K562 (cell line): ENCODE results near the gene ABHD17B. TPM values are rescaled to one million over a fixed set of nuclear protein-coding genes. Genes with fewer than 3 reads are reported as not detected.
A peak's percentile ranks its signal among the peaks of the same experiment; 100 is the strongest.

ENCODE experiments used
- BRF1 ChIP-seq: IDR thresholded peaks from 3 replicates; pipeline ENCODE4 v1.6.1; 2011; ENCODE audit warnings: borderline replicate concordance, mild to moderate bottlenecking; ENCODE audit not compliant: insufficient read length; ENCODE audit errors: extremely low read depth
- CBX3 ChIP-seq, 2 experiments: IDR thresholded peaks; 1 replicate in 1 of 2; 2 replicates in 1 of 2; pipeline ENCODE4 v1.6.1; 2012; ENCODE audit warnings: inconsistent platforms in 2 of 2, low read length in 2 of 2, borderline replicate concordance in 1 of 2, control low read depth in 1 of 2
- CCNT2 ChIP-seq: IDR thresholded peaks from 2 replicates; pipeline ENCODE4 v1.6.1; 2011; ENCODE audit warnings: borderline replicate concordance, low read depth, mild to moderate bottlenecking, moderate library complexity, mixed read lengths, low read length; ENCODE audit not compliant: insufficient read length; ENCODE audit errors: extremely low read depth
- DPF2 ChIP-seq: fragments of 450-650 bp; IDR thresholded peaks from 2 replicates; pipeline ENCODE4 v1.6.1; 2016
- ERF ChIP-seq: fragments of 450-650 bp; formaldehyde crosslinking; IDR thresholded peaks from 2 replicates; pipeline ENCODE4 v1.4.0; 2020; ENCODE audit warnings: mild to moderate bottlenecking, mixed read lengths
- FOXA3 ChIP-seq, 2 experiments: fragments of 450-650 bp in 1 of 2; sonication (generic) in 1 of 2; formaldehyde crosslinking; IDR thresholded peaks in 1 of 2; conservative IDR thresholded peaks in 1 of 2; 2 replicates each; pipeline versions ENCODE4 v1.4.0 to v1.8.0; 2020 to 2022; ENCODE audit warnings: mild to moderate bottlenecking in 2 of 2, missing genetic modification reagents in 1 of 2
- FOXK2 ChIP-seq, 2 experiments: fragments of 450-650 bp; IDR thresholded peaks in 1 of 2; conservative IDR thresholded peaks in 1 of 2; 2 replicates each; pipeline ENCODE4 v1.6.1; 2016; ENCODE audit warnings: low read depth in 2 of 2, mild to moderate bottlenecking in 1 of 2
- GTF2E2 ChIP-seq: fragments of 200-800 bp; sonication (Bioruptor generic); IDR thresholded peaks from 2 replicates; pipeline ENCODE4 v1.6.1; 2016; ENCODE audit warnings: missing genetic modification characterization, missing compliant biosample characterization
- HMGN3 ChIP-seq: IDR thresholded peaks from 2 replicates; pipeline ENCODE4 v1.6.1; 2011; ENCODE audit warnings: borderline replicate concordance, low read depth, mild to moderate bottlenecking, mixed read lengths, low read length; ENCODE audit not compliant: insufficient read length; ENCODE audit errors: extremely low read depth
- NCOA4 ChIP-seq: fragments of 450-650 bp; IDR thresholded peaks from 2 replicates; pipeline ENCODE4 v1.6.1; 2018; ENCODE audit warnings: mild to moderate bottlenecking; ENCODE audit not compliant: partially characterized antibody
- POLR2A ChIP-seq: fragments of 450-650 bp; conservative IDR thresholded peaks from 2 replicates; pipeline ENCODE4 v1.6.1; 2016
- PRPF4 ChIP-seq: fragments of 200-400 bp; formaldehyde crosslinking; IDR thresholded peaks from one replicate; pipeline ENCODE4 v1.6.1; 2017; ENCODE audit warnings: low read length, low read depth, mild to moderate bottlenecking; ENCODE audit not compliant: insufficient read depth, poor library complexity, severe bottlenecking
- RBM17 ChIP-seq: fragments of 200-400 bp; formaldehyde crosslinking; IDR thresholded peaks from 2 replicates; pipeline ENCODE4 v1.6.1; 2017; ENCODE audit warnings: low read depth, mild to moderate bottlenecking, low read length, borderline replicate concordance
- SAFB ChIP-seq: fragments of 200-400 bp; formaldehyde crosslinking; IDR thresholded peaks from 2 replicates; pipeline ENCODE4 v1.6.1; 2017; ENCODE audit warnings: low read depth, low read length, borderline replicate concordance
- SIN3B ChIP-seq: fragments of 450-650 bp; IDR thresholded peaks from 2 replicates; pipeline ENCODE4 v1.6.1; 2017; ENCODE audit warnings: low read depth, mild to moderate bottlenecking, moderate library complexity
- SP1 ChIP-seq: sonication (generic); formaldehyde crosslinking; IDR thresholded peaks from 2 replicates; pipeline ENCODE4 v1.8.1; 2022; ENCODE audit warnings: mild to moderate bottlenecking, missing genetic modification reagents
- TRIM28 ChIP-seq: fragments of 450-650 bp; IDR thresholded peaks from 2 replicates; pipeline ENCODE4 v1.6.1; 2017
- ZNF174 ChIP-seq: fragments of 250-450 bp; sonication (Bioruptor Pico); IDR thresholded peaks from 2 replicates; pipeline ENCODE4 v1.4.0; 2020; ENCODE audit warnings: mild to moderate bottlenecking
- polyA plus RNA-seq, 8 experiments: library from polyadenylated mRNA; depleted of rRNA in 4 of 8; stranded (reverse) in 5 of 8; unstranded in 3 of 8; fragments of >200 nt; fragmentation: Nextera tagmentation in 2 of 8; fragmentation: Illumina TruSeq in 1 of 8; extraction: Ambion mirVana in 2 of 8; extraction: Trizol in 1 of 8; gene quantifications; 2 replicates each; pipeline versions ENCODE4 v1.2.1 to v1.2.3, GENCODE V29; 2011 to 2014; ENCODE audit warnings: inconsistent platforms in 1 of 8, missing spikeins in 1 of 8
- total RNA-seq, 7 experiments: library from RNA; depleted of rRNA in 6 of 7; stranded (reverse); fragments of >200 nt in 6 of 7; fragmentation: Illumina TruSeq in 2 of 7; extraction: Trizol in 2 of 7; gene quantifications; 2 replicates each; pipeline versions ENCODE4 v1.2.1 to v1.2.3, GENCODE V29; 2011 to 2021; ENCODE audit warnings: low replicate concordance in 1 of 7
- TF ChIP-seq, protein P1 (sequence below): fragments of 200-800 bp; sonication (Bioruptor generic); IDR thresholded peaks from 2 replicates; pipeline ENCODE4 v1.6.1; 2017; ENCODE audit warnings: missing genetic modification characterization, missing compliant biosample characterization
- TF ChIP-seq, protein P2 (sequence below): fragments of 250-450 bp; sonication (Bioruptor Pico); IDR thresholded peaks from 2 replicates; pipeline ENCODE4 v1.8.0; 2021; ENCODE audit warnings: borderline replicate concordance, mild to moderate bottlenecking, moderate library complexity; ENCODE audit not compliant: poor library complexity, severe bottlenecking
- TF ChIP-seq, protein P3 (sequence below): fragments of 450-650 bp; IDR thresholded peaks from 2 replicates; pipeline ENCODE4 v1.6.1; 2014; ENCODE audit warnings: low read depth, mild to moderate bottlenecking, moderate library complexity, borderline replicate concordance

The ABHD17B gene
- total and polyA plus RNA-seq, 9 of the 15 experiments (the other 6 are each of a cell fraction or from before 2014, with no cell fraction given): 1.9 to 13.4 (median 10.1) TPM

DNA sequence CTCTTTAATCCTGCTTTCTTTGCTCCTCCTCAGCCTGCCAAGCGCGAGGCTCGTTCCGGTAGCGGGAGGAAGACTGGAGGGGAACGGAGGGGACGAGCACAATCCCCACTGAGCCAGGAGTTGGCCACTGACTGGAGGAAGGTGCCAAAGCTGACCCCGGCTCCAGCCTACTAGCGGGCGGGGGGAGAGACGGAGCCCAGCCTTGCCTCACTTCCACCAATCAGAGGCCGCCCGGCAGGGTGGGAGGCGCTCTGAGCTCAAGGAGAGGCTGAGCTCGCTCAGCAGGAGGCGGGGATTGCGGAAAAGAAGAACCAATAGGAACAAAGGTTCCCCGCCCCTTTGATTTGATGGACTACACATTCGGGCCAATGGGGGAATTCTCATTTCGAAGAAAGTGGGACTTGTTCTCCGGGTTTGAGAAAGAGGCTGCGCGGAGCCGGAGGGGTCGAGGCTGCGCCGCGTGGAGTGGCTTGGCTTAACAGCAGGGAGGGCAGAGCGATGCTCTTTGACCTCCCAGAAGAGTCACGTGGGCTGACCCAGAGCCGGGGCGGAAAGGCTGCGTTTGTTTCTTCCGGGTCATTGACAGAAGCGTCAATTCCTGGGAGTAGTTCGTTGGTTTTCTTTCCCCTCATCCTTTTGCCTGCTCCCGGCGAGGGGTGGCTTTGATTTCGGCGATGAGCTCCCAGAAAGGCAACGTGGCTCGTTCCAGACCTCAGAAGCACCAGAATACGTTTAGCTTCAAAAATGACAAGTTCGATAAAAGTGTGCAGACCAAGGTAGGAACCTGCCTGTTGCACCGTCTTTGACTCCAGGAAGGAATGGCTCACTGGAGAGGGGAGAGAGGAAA is at the start of gene ABHD17B, which contains the start of gene C9orf85 (continued):
- TF ChIP-seq, protein P1, sequence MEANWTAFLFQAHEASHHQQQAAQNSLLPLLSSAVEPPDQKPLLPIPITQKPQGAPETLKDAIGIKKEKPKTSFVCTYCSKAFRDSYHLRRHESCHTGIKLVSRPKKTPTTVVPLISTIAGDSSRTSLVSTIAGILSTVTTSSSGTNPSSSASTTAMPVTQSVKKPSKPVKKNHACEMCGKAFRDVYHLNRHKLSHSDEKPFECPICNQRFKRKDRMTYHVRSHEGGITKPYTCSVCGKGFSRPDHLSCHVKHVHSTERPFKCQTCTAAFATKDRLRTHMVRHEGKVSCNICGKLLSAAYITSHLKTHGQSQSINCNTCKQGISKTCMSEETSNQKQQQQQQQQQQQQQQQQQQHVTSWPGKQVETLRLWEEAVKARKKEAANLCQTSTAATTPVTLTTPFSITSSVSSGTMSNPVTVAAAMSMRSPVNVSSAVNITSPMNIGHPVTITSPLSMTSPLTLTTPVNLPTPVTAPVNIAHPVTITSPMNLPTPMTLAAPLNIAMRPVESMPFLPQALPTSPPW (CRISPR knock-in tag): peak; percentile 96
- no peak for TF ChIP-seq RBM17
- no peak for TF ChIP-seq PRPF4
- TF ChIP-seq GTF2E2 (tag): no peak
- no peak for TF ChIP-seq BRF1
- no peak for TF ChIP-seq ERF
- no peak; a peak in 1 of 4 replicates for TF ChIP-seq FOXK2 (conservative IDR thresholded peaks at IDR 0.05 in 1 of 2, IDR thresholded peaks at IDR 0.05 in 1 of 2; ENCODE audit: low read depth in 2 of 2)
- peak; percentile 87 for TF ChIP-seq SP1 (CRISPR knock-in tag)
- TF ChIP-seq, protein P2, sequence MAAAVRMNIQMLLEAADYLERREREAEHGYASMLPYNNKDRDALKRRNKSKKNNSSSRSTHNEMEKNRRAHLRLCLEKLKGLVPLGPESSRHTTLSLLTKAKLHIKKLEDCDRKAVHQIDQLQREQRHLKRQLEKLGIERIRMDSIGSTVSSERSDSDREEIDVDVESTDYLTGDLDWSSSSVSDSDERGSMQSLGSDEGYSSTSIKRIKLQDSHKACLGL: no peak
- peak in 1 of 2 experiments; percentile 52; a peak in 1 of 3 replicates for TF ChIP-seq CBX3 (IDR thresholded peaks at IDR 0.05; ENCODE audit: borderline replicate concordance in 1 of 2, low read length in 2 of 2)
- no peak for TF ChIP-seq FOXA3 (CRISPR knock-in tag; conservative IDR thresholded peaks at IDR 0.05 in 1 of 2, IDR thresholded peaks at IDR 0.05 in 1 of 2)
- TF ChIP-seq, protein P3, sequence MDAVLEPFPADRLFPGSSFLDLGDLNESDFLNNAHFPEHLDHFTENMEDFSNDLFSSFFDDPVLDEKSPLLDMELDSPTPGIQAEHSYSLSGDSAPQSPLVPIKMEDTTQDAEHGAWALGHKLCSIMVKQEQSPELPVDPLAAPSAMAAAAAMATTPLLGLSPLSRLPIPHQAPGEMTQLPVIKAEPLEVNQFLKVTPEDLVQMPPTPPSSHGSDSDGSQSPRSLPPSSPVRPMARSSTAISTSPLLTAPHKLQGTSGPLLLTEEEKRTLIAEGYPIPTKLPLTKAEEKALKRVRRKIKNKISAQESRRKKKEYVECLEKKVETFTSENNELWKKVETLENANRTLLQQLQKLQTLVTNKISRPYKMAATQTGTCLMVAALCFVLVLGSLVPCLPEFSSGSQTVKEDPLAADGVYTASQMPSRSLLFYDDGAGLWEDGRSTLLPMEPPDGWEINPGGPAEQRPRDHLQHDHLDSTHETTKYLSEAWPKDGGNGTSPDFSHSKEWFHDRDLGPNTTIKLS: peak; percentile 73
- TF ChIP-seq POLR2A: peak; percentile 96
- peak; percentile 68; the same call in 1 of the 2 replicates for TF ChIP-seq SIN3B
- no peak for TF ChIP-seq SAFB
- no peak for TF ChIP-seq CCNT2
- no peak for TF ChIP-seq NCOA4
- TF ChIP-seq DPF2: no peak
- TF ChIP-seq ZNF174 (CRISPR knock-in tag): no peak
- no peak; the same call in 1 of the 2 replicates for TF ChIP-seq TRIM28
- no peak for TF ChIP-seq HMGN3
